Esophagus muscularis mucosa (tissue), 4 donors: ENCODE results near the gene AFF1. TPM values are rescaled to one million over a fixed set of nuclear protein-coding genes. Genes with fewer than 3 reads are reported as not detected.

ENCODE experiments used
- DNase-seq: peaks from one replicate; pipeline ENCODE4 v3.0.0-alpha.2; 2017; ENCODE audit errors: extremely low spot score
- H3K27ac ChIP-seq, 4 donors: fragments of 200-600 bp; sonication (generic); replicated peaks in 1 of 4; 1 replicate in 3 of 4; 2 replicates in 1 of 4; pipeline ENCODE4 v1.5.1; 2016 to 2019; ENCODE audit warnings: mild to moderate bottlenecking in 1 of 4
- H3K27me3 ChIP-seq, 4 donors: fragments of 200-600 bp; sonication (generic); one replicate each; pipeline versions ENCODE4 v1.5.1 to v1.6.0; 2016 to 2019
- H3K36me3 ChIP-seq, 4 donors: fragments of 200-600 bp; sonication (generic); one replicate each; pipeline ENCODE4 v1.5.1; 2016 to 2019
- H3K4me1 ChIP-seq, 4 donors: fragments of 200-600 bp; sonication (generic); one replicate each; pipeline ENCODE4 v1.5.1; 2016 to 2019
- H3K4me3 ChIP-seq, 4 donors: fragments of 200-600 bp; sonication (generic); 1 replicate in 2 of 4; 2 replicates in 2 of 4; pipeline ENCODE4 v1.5.1; 2016 to 2019; ENCODE audit warnings: mild to moderate bottlenecking in 4 of 4, moderate library complexity in 1 of 4
- H3K9me3 ChIP-seq, 4 donors: fragments of 200-600 bp; sonication (generic); 1 replicate in 3 of 4; 2 replicates in 1 of 4; pipeline ENCODE4 v1.5.1; 2016 to 2019
- CTCF ChIP-seq, 3 experiments: fragments of 200-600 bp in 2 of 3; fragments of 450-650 bp in 1 of 3; sonication (generic) in 2 of 3; IDR thresholded peaks; one replicate each; pipeline ENCODE4 v1.5.1; 2017 to 2019; ENCODE audit warnings: antibody characterized with exemption in 3 of 3, mild to moderate bottlenecking in 2 of 3, moderate library complexity in 1 of 3
- EP300 ChIP-seq: sonication (generic); formaldehyde crosslinking; IDR thresholded peaks from one replicate; pipeline ENCODE4 v1.6.1; 2017; ENCODE audit warnings: antibody characterized with exemption
- POLR2A ChIP-seq: fragments of 450-650 bp; IDR thresholded peaks from one replicate; pipeline ENCODE4 v1.6.1; 2017; ENCODE audit warnings: antibody characterized with exemption, moderate library complexity, mild to moderate bottlenecking, low read depth
- POLR2AphosphoS5 ChIP-seq, 2 donors: sonication (generic); formaldehyde crosslinking; IDR thresholded peaks; one replicate each; pipeline ENCODE4 v1.6.1; 2017; ENCODE audit warnings: antibody characterized with exemption in 2 of 2
- WGBS: methylation state at CpG from one replicate; pipeline ENCODE4 v1.1.5; 2018; 5-methylcytosine and 5-hydroxymethylcytosine counted together
- intact Hi-C: fragments of 100-400 bp; cut with DNase I; formaldehyde crosslinking; loops from one replicate; pipeline ENCODE4 v1.15.1; 2023
- total RNA-seq, 4 donors: library from RNA; depleted of rRNA; stranded (reverse); fragments of >200 nt; gene quantifications; one replicate each; pipeline versions ENCODE4 v1.1.0 to v1.2.1, GENCODE V29; 2016

AFF1 gene
- total RNA-seq, 4 donors from 2014 or later = 53.6 to 85.2 (median 70.6) TPM

- Histone ChIP-seq H3K4me1 (peaks cover 39 to 68% (median 57%) of the 10 kb centered on the region in 4 donors), H3K27me3 (no peaks in the 10 kb centered on the region), H3K9me3 (no peaks in the 10 kb centered on the region), H3K27ac (no peak overlapping the region), H3K36me3 (peaks cover 0 to 29% (median 10%) of the 10 kb centered on the region in 4 donors), H3K4me3 (no peak overlapping the region)
- TF ChIP-seq POLR2A (no peak), POLR2AphosphoS5 (IDR thresholded peaks at IDR 0.05) (no peak), EP300 (no peak), CTCF (IDR thresholded peaks at IDR 0.05) (no peak)
- intact Hi-C loops = no loop called here
- 92% methylated on average over 8 of the region's 8 CpGs for WGBS
- DNase-seq = no peak
These were observed 153.4 kb downstream of the AFF1 start for GRCh38 chr4:87088186-87088585.

GRCh38 chr4:87089368-87089767 is 154.6 kb downstream of the AFF1 start:
- no peak for TF ChIP-seq EP300
- TF ChIP-seq POLR2AphosphoS5 (IDR thresholded peaks at IDR 0.05) = no peak
- TF ChIP-seq POLR2A = no peak
- TF ChIP-seq CTCF (IDR thresholded peaks at IDR 0.05) = no peak
- Histone ChIP-seq H3K4me1 (peaks cover 34 to 68% (median 58%) of the 10 kb centered on the region in 4 donors), H3K27me3 (no peaks in the 10 kb centered on the region), H3K9me3 (no peaks in the 10 kb centered on the region), H3K36me3 (peaks cover 0 to 29% (median 14%) of the 10 kb centered on the region in 4 donors), H3K27ac (peak overlapping the region in 1 of 4 donors; percentile 19), H3K4me3 (no peak overlapping the region)
- no peak for DNase-seq
- 63% methylated on average over 3 of the region's 3 CpGs for WGBS
- intact Hi-C loops = no loop called here

- intact Hi-C loops = no loop called here
- H3K4me1 ChIP-seq = peaks cover 34 to 64% (median 55%) of the 10 kb centered on the region in 4 donors
- TF ChIP-seq EP300 (no peak), CTCF (IDR thresholded peaks at IDR 0.05) (no peak), POLR2A (no peak), POLR2AphosphoS5 (IDR thresholded peaks at IDR 0.05) (no peak)
- H3K9me3 ChIP-seq = no peaks in the 10 kb centered on the region
- DNase-seq = no peak
- no peak overlapping the region for H3K27ac ChIP-seq
- H3K4me3 ChIP-seq = no peak overlapping the region
- WGBS = 95% methylated on average over 3 of the region's 3 CpGs
- no peaks in the 10 kb centered on the region for H3K27me3 ChIP-seq
- peaks cover 0 to 32% (median 14%) of the 10 kb centered on the region in 4 donors for H3K36me3 ChIP-seq
These were observed 155.5 kb downstream of the AFF1 start for GRCh38 chr4:87090305-87090704.

- Histone ChIP-seq H3K27ac (peak overlapping the region; percentile 27 to 58 (median 48)), H3K36me3 (peaks cover 0 to 32% (median 13%) of the 10 kb centered on the region in 4 donors)
- no peak for TF ChIP-seq POLR2A
- TF ChIP-seq EP300 = no peak
- TF ChIP-seq POLR2AphosphoS5 (IDR thresholded peaks at IDR 0.05) = peak in 1 of 2 donors; percentile 39
These were observed 157.8 kb downstream of the AFF1 start for GRCh38 chr4:87092389-87093141.

DNA sequence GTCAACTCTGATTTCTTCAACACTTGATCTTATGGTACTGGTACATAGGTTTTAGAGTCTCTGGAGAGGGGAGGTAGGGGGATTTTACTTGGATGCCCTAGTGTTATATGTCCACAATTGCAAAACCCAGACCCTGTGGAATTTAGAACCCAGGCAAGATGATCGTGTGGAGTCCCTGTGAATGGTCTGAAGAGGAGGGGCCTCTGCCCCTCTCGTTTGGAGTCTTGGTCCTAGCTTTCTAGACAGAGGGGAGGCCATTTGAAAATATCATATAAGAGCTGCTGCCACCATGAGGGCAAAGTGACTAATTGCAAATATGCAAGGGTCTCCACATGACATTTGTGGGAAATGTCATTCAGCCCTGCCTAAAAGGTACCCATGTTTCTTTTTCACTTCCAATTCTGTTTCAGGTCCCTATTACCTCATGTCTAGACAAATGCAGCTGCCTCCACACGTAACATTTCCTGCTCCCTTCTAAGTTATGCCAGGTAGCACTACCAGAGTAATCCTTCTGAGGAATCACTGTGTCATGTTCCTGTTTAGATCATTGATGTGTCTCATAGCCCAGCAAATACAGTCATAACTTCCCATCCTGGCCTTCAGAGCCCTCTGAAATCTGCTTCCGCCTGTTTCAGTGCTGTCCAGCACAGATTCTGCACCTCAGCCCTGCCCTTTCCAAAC is 158.8 kb downstream of the AFF1 start:
- Histone ChIP-seq H3K4me1 (peaks cover 25 to 56% (median 41%) of the 10 kb centered on the region in 4 donors), H3K36me3 (peaks cover 0 to 32% (median 13%) of the 10 kb centered on the region in 4 donors), H3K27me3 (no peaks in the 10 kb centered on the region), H3K4me3 (no peak overlapping the region), H3K9me3 (no peaks in the 10 kb centered on the region), H3K27ac (peak overlapping the region; percentile 27 to 58 (median 48))
- no peak for DNase-seq
- WGBS = 30% methylated on average over 4 of the region's 4 CpGs
- TF ChIP-seq EP300 (no peak), CTCF (IDR thresholded peaks at IDR 0.05) (peak; percentile 49 to 68 (median 63)), POLR2A (no peak), POLR2AphosphoS5 (IDR thresholded peaks at IDR 0.05) (no peak)
- intact Hi-C loops = loop anchor here (2.0 kb wide), 1 partner anchor 171 kb away; no protein-coding TSS in a partner anchor

More at GRCh38 chr4:87092389-87093141, 157.8 kb downstream of the AFF1 start:
- Histone ChIP-seq H3K27me3 (no peaks in the 10 kb centered on the region), H3K9me3 (no peaks in the 10 kb centered on the region), H3K4me3 (no peak overlapping the region), H3K4me1 (peaks cover 26 to 58% (median 47%) of the 10 kb centered on the region in 4 donors)
- intact Hi-C loops = no loop called here
- WGBS = 35% methylated on average over 4 of the region's 4 CpGs
- DNase-seq = no peak
